Cortex of kidney (tissue), 1 donor: ENCODE results near the gene NPTX2.

Experiments
- DNase-seq: peaks from one replicate; lab custom pipeline; 2025; lab: John Stamatoyannopoulos, UW

Gene NPTX2

GRCh38 chr7:98618786-98619185 lies 1.7 kb downstream of the NPTX2 start:
- no peak for DNase-seq

- DNase-seq, result no peak
These were observed 2.6 kb downstream of the NPTX2 start for GRCh38 chr7:98619450-98620321.

GRCh38 chr7:98621573-98622482 lies 4.7 kb downstream of the NPTX2 start:
- DNase-seq, result no peak

GRCh38 chr7:98622926-98623325 lies 5.8 kb downstream of the NPTX2 start:
- DNase-seq, result no peak

GRCh38 chr7:98624846-98625420 lies 7.8 kb downstream of the NPTX2 start:
- no peak for DNase-seq

GRCh38 chr7:98626460-98627412 lies 9.7 kb downstream of the NPTX2 start:
- no peak for DNase-seq

- no peak for DNase-seq
These were observed 10.3 kb downstream of the NPTX2 start for GRCh38 chr7:98627413-98627790.

GRCh38 chr7:98628418-98628817 lies 11.3 kb downstream of the NPTX2 start:
- no peak for DNase-seq

GRCh38 chr7:98629001-98629431 lies 11.9 kb downstream of the NPTX2 start:
- no peak for DNase-seq

GRCh38 chr7:98630149-98630548 lies 13.1 kb downstream of the NPTX2 start:
- DNase-seq, result no peak

GRCh38 chr7:98630770-98631169 lies 13.7 kb downstream of the NPTX2 start:
- no peak for DNase-seq

- DNase-seq, result no peak
These were observed 21.8 kb downstream of the NPTX2 start for GRCh38 chr7:98638853-98639252.

- no peak for DNase-seq
These were observed 23.3 kb downstream of the NPTX2 start for GRCh38 chr7:98640375-98640774.

GRCh38 chr7:98641646-98642500 lies 24.8 kb downstream of the NPTX2 start:
- DNase-seq, result no peak

- no peak for DNase-seq
These were observed 26.3 kb downstream of the NPTX2 start for GRCh38 chr7:98643236-98643985.

GRCh38 chr7:98646465-98646864 lies 29.4 kb downstream of the NPTX2 start:
- DNase-seq, result no peak

GRCh38 chr7:98647326-98647725 lies 30.2 kb downstream of the NPTX2 start:
- no peak for DNase-seq

GRCh38 chr7:98651760-98652159 lies 34.7 kb downstream of the NPTX2 start:
- DNase-seq, result no peak

- no peak for DNase-seq
These were observed 36.7 kb downstream of the NPTX2 start for GRCh38 chr7:98653601-98654310.
